ENCODE data around the gene CTSA. TPM values are rescaled to one million over a fixed set of nuclear protein-coding genes. Genes with fewer than 3 reads are reported as not detected.
A peak's percentile ranks its signal among the peaks of the same experiment; 100 is the strongest.

Gene CTSA
- total and polyA plus RNA-seq, 10 donors = 56.6 to 203 (median 176) TPM

DNA sequence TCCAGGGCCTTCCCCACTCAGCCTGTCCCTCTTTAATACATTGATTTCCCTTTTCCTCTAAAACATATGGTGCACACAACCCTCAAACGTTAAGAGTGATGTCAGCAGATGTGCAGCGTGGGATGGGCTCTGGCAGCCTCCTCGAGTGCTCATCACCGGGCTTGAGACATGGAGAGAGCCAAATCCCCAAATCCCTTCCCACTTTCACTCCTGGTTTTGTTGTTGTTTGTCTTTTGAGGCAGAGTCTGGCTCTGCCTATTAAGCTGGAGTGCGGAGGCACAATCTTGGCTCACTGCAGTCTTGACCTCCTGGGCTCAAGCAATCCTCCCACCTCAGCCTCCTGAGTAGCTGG, 26.6 kb downstream of the CTSA start:
- 51 to 76% (median 71%) methylated on average over 5 of the region's 5 CpGs for WGBS, 5 donors
- no peak overlapping the region for H3K4me3 ChIP-seq
- H3K4me1 ChIP-seq = peaks cover 0 to 71% (median 34%) of the 10 kb centered on the region in 6 donors
- H3K27ac ChIP-seq = peak overlapping the region in 6 of 8 donors; percentile 55 to 80 (median 62)
- no peak for DNase-seq
- H3K36me3 ChIP-seq = no peaks in the 10 kb centered on the region
- H3K9me3 ChIP-seq = no peaks in the 10 kb centered on the region
- intact Hi-C loops (cut with DNase I; ENCODE audit: low total_unique reads) = no loop called here
- peaks cover 0 to 20% (median 0%) of the 10 kb centered on the region in 7 donors for H3K27me3 ChIP-seq (replicated peaks in 1 of 7)
- TF ChIP-seq POLR2A (IDR thresholded peaks at IDR 0.05) (no peak), POLR2AphosphoS5 (IDR thresholded peaks at IDR 0.05) (no peak)
- TF ChIP-seq, protein P1, sequence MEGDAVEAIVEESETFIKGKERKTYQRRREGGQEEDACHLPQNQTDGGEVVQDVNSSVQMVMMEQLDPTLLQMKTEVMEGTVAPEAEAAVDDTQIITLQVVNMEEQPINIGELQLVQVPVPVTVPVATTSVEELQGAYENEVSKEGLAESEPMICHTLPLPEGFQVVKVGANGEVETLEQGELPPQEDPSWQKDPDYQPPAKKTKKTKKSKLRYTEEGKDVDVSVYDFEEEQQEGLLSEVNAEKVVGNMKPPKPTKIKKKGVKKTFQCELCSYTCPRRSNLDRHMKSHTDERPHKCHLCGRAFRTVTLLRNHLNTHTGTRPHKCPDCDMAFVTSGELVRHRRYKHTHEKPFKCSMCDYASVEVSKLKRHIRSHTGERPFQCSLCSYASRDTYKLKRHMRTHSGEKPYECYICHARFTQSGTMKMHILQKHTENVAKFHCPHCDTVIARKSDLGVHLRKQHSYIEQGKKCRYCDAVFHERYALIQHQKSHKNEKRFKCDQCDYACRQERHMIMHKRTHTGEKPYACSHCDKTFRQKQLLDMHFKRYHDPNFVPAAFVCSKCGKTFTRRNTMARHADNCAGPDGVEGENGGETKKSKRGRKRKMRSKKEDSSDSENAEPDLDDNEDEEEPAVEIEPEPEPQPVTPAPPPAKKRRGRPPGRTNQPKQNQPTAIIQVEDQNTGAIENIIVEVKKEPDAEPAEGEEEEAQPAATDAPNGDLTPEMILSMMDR (IDR thresholded peaks at IDR 0.05 in 8 of 11, conservative IDR thresholded peaks at IDR 0.05 in 3 of 11) = no peak

DNA sequence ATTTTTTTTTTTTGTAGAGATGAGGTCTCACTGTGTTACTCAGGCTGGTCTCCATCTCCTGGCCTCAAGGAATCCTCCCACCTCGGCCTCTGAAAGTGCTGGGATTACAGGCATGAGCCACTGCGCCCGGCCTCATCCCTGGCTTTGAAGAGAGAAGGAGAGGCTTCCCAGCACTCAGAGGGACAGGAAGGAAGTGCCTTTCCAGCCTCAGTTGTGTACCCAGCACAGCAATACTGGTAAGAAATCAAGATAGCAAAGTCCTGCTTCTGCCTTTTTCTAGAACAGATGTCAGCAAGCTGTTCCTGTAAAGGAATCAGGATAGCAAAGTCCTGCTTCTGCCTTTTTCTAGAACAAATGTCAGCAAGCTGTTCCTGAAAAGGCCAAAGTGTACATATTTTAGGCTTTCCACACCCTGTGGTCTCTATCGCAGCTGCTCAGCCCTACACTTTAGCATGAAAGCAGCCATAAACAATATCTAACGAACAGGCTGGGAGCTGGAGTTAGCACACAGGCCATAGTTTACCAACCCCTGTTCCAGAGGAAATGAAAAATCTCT, 27.1 kb downstream of the CTSA start:
- intact Hi-C loops (cut with DNase I; ENCODE audit: low total_unique reads) = no loop called here
- Histone ChIP-seq H3K27me3 (replicated peaks in 1 of 7) (peaks cover 0 to 15% (median 0%) of the 10 kb centered on the region in 7 donors), H3K4me1 (peaks cover 0 to 71% (median 32%) of the 10 kb centered on the region in 6 donors), H3K36me3 (no peaks in the 10 kb centered on the region), H3K4me3 (no peak overlapping the region), H3K27ac (peak overlapping the region in 7 of 8 donors; percentile 4 to 80 (median 62)), H3K9me3 (no peaks in the 10 kb centered on the region)
- no peak for DNase-seq
- TF ChIP-seq POLR2A (IDR thresholded peaks at IDR 0.05) = no peak
- TF ChIP-seq, protein P1 (IDR thresholded peaks at IDR 0.05 in 8 of 11, conservative IDR thresholded peaks at IDR 0.05 in 3 of 11) = no peak
- TF ChIP-seq POLR2AphosphoS5 (IDR thresholded peaks at IDR 0.05) = peak in 1 of 3 donors; percentile 18
- 53 to 75% (median 66%) methylated on average over 5 of the region's 5 CpGs for WGBS, 5 donors

DNA sequence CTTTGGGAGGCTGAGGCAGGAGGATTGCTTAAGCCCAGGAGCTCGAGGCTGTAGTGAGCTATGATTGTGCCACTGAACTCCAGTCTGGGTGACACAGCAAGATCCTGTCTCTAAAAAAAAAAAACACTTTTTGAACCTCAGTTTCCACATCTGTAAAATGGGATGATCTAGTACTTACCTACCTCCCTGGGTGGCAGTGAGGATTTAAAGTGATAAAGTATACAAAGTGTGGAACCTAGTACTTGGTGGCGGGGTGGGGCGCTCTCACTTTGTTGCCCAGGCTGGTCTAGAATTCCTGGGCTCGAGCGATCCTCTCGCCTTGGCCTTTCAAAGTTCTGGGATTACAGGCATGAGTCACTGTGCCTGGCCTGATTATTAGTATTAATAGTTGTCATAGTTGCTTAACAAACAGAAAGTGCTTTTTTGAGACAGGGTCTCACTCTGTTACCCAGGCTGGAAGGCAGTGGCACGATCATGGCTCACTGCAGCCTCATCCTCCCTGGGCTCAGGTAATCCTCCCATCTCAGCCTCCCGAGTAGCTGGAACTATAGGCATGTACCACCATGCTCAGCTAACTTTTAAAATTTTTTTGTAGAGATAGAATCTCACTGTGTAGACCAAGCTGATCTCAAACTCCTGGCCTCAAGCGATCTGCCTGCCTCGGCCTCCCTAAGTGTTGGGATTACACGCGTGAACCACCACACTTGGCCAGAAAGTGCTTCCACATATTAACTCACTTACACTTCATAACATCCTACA, 27.8 kb downstream of the CTSA start:
- Histone ChIP-seq H3K27me3 (replicated peaks in 1 of 7) (peaks cover 0 to 8% (median 0%) of the 10 kb centered on the region in 7 donors), H3K9me3 (no peaks in the 10 kb centered on the region), H3K4me1 (peaks cover 0 to 71% (median 34%) of the 10 kb centered on the region in 6 donors), H3K36me3 (no peaks in the 10 kb centered on the region), H3K27ac (peak overlapping the region in 7 of 8 donors; percentile 4 to 80 (median 62)), H3K4me3 (no peak overlapping the region)
- 91 to 96% (median 92%) methylated on average over 12 of the region's 12 CpGs for WGBS, 5 donors
- intact Hi-C loops (cut with DNase I; ENCODE audit: low total_unique reads) = no loop called here
- no peak for DNase-seq
- TF ChIP-seq POLR2AphosphoS5 (IDR thresholded peaks at IDR 0.05) (no peak), POLR2A (IDR thresholded peaks at IDR 0.05) (no peak)
- TF ChIP-seq, protein P1 (IDR thresholded peaks at IDR 0.05 in 8 of 11, conservative IDR thresholded peaks at IDR 0.05 in 3 of 11) = no peak
